ENCODE data around the gene ZNF296.

DNA sequence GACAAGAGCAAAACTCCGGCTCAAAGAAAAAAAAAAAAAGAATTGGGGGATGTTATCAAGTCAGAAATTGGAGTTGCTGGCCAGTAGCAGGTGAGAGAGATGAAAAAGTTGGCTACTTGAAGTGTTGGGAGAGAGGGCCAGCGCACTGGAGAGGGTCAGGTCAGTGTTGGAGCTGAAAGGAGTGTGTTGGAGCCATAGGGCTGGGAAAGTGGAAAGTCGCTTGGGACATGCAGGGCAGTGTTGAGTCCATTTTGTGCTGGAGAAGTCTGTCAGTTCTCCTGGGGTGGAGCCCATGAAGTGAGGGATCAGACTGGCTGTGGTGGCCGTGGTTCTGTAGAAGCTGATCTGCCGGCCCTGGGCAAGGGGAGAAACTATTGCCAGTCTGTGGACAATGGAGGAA, 18.4 kb upstream of the ZNF296 start:
- TF ChIP-seq CTCF (IDR thresholded peaks at IDR 0.05) (no peak), POLR2A (IDR thresholded peaks at IDR 0.05) (no peak), POLR2AphosphoS5 (IDR thresholded peaks at IDR 0.05) (no peak)

All from breast epithelium (tissue), 3 donors.